OCI-LY1 (cell line): ENCODE results near the gene PIEZO1.

Experiments used
- H2AFZ ChIP-seq: fragments of 200-600 bp; sonication (generic), shearing (Covaris generic); 2 replicates; pipeline ENCODE4 v1.6.0; 2014; ENCODE audit warnings: antibody characterized with exemption, mild to moderate bottlenecking, low read length
- H3F3A ChIP-seq: fragments of 200-600 bp; sonication (generic), shearing (Covaris generic); 2 replicates; pipeline ENCODE4 v1.6.0; 2014; ENCODE audit warnings: mild to moderate bottlenecking, antibody characterized with exemption, low read length, moderate library complexity; ENCODE audit not compliant: insufficient read depth
- H3K27ac ChIP-seq: fragments of 200-600 bp; sonication (generic); 2 replicates; pipeline ENCODE4 v1.5.1; 2014; ENCODE audit warnings: low read length, mixed run types, mild to moderate bottlenecking, low read depth; ENCODE audit not compliant: poor library complexity, severe bottlenecking
- H3K27me3 ChIP-seq: fragments of 200-600 bp; sonication (generic); 2 replicates; pipeline ENCODE4 v1.6.0; 2014; ENCODE audit warnings: antibody characterized with exemption, mild to moderate bottlenecking, low read length, moderate library complexity; ENCODE audit not compliant: insufficient read depth
- H3K36me3 ChIP-seq: fragments of 200-600 bp; sonication (generic); 2 replicates; pipeline ENCODE4 v1.6.1; 2014; ENCODE audit warnings: mild to moderate bottlenecking, antibody characterized with exemption, low read length, moderate library complexity, mixed read lengths; ENCODE audit not compliant: insufficient read depth
- H3K4me1 ChIP-seq: fragments of 200-600 bp; sonication (generic); 2 replicates; pipeline ENCODE4 v1.5.1; 2014; ENCODE audit warnings: mild to moderate bottlenecking, low read length, moderate library complexity; ENCODE audit not compliant: insufficient read depth, severe bottlenecking
- H3K4me2 ChIP-seq: fragments of 200-600 bp; sonication (generic), shearing (Covaris generic); 2 replicates; pipeline ENCODE4 v1.6.1; 2014; ENCODE audit warnings: low read length
- H3K4me3 ChIP-seq: fragments of 200-600 bp; sonication (generic); 2 replicates; pipeline ENCODE4 v1.5.1; 2014; ENCODE audit warnings: low read length, low read depth, mild to moderate bottlenecking, mixed read lengths; ENCODE audit not compliant: poor library complexity, severe bottlenecking
- H3K79me2 ChIP-seq: fragments of 200-600 bp; shearing (Covaris generic); 2 replicates; pipeline ENCODE4 v1.6.1; 2016; ENCODE audit warnings: mixed run types, low read length, mixed read lengths; ENCODE audit not compliant: insufficient read depth
- H3K9ac ChIP-seq: fragments of 200-600 bp; sonication (generic), shearing (Covaris generic); 2 replicates; pipeline ENCODE4 v1.6.1; 2014; ENCODE audit warnings: mild to moderate bottlenecking, low read length, mixed read lengths
- H3K9me2 ChIP-seq: fragments of 200-600 bp; sonication (generic), shearing (Covaris generic); 2 replicates; pipeline ENCODE4 v1.6.1; 2014; ENCODE audit warnings: low read depth, mild to moderate bottlenecking, low read length, mixed read lengths
- H3K9me3 ChIP-seq: fragments of 200-600 bp; shearing (Covaris generic); 2 replicates; pipeline ENCODE4 v1.6.1; 2014; ENCODE audit warnings: low read length, mixed read lengths
- H4K20me1 ChIP-seq: fragments of 200-600 bp; sonication (generic), shearing (Covaris generic); 2 replicates; pipeline ENCODE4 v1.6.0; 2016; ENCODE audit warnings: mild to moderate bottlenecking, low read length; ENCODE audit not compliant: insufficient read depth
- EZH2 ChIP-seq: fragments of 200-600 bp; sonication (generic), shearing (Covaris generic); IDR thresholded peaks from 2 replicates; pipeline ENCODE4 v1.8.0; 2017; ENCODE audit warnings: borderline replicate concordance, mixed run types, mild to moderate bottlenecking, antibody characterized with exemption, low read length, moderate library complexity, mixed read lengths
- TF ChIP-seq, protein P1 (sequence below): fragments of 200-600 bp; sonication (generic), shearing (Covaris generic); IDR thresholded peaks from 2 replicates; pipeline ENCODE4 v1.5.1; 2017; ENCODE audit warnings: mild to moderate bottlenecking, antibody characterized with exemption, low read length, moderate library complexity, mixed read lengths

The PIEZO1 gene

DNA sequence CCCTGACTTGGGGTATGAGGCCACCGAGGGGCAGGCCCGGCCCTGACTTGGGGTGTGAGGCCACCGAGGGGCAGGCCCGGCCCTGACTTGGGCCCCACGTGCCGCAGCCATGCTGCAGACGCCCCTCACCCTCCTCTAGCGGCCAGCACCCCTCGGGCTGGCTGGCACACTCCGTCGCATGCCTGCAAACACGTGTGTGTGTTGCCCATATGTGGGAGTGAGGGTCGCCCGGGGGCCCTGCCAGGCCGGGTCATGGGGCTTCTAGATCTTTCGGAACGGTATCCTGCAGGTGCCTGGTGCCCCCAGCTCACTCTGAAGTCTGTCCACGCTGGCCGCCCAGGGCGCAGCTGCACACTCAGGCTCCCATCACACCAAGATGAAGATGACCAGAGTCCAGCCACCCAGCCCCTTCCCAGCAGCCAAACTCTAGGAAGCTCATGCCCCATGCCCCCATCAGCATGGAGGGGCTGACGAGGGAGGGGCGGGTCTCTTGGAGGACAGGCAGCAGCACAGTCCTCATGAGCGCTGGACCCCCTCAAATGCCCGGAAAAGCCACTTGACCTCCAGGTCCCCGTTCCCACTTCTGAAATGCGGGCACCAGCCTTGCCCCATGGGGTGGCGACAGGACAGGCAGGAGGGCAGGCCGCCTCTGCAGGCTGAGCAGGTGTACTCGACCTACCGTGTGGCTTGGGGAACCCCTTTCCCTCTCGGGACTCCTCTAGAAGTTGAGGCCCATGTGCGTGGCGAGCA is 44.9 kb downstream of the PIEZO1 start:
- Histone ChIP-seq H3K27me3 (no peaks in the 10 kb centered on the region; the same call in 1 of the 2 replicates), H3K9me3 (no peaks in the 10 kb centered on the region), H3K9ac (no peak overlapping the region), H2AFZ (no peak overlapping the region), H3F3A (no peaks in the 10 kb centered on the region), H3K4me3 (no peak overlapping the region), H3K27ac (no peak overlapping the region), H4K20me1 (no peaks in the 10 kb centered on the region), H3K4me1 (peaks cover 4% of the 10 kb centered on the region), H3K9me2 (no peaks in the 10 kb centered on the region), H3K4me2 (no peak overlapping the region), H3K79me2 (no peaks in the 10 kb centered on the region), H3K36me3 (no peaks in the 10 kb centered on the region)
- TF ChIP-seq, protein P1, sequence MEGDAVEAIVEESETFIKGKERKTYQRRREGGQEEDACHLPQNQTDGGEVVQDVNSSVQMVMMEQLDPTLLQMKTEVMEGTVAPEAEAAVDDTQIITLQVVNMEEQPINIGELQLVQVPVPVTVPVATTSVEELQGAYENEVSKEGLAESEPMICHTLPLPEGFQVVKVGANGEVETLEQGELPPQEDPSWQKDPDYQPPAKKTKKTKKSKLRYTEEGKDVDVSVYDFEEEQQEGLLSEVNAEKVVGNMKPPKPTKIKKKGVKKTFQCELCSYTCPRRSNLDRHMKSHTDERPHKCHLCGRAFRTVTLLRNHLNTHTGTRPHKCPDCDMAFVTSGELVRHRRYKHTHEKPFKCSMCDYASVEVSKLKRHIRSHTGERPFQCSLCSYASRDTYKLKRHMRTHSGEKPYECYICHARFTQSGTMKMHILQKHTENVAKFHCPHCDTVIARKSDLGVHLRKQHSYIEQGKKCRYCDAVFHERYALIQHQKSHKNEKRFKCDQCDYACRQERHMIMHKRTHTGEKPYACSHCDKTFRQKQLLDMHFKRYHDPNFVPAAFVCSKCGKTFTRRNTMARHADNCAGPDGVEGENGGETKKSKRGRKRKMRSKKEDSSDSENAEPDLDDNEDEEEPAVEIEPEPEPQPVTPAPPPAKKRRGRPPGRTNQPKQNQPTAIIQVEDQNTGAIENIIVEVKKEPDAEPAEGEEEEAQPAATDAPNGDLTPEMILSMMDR: no peak
- no peak for TF ChIP-seq EZH2

DNA sequence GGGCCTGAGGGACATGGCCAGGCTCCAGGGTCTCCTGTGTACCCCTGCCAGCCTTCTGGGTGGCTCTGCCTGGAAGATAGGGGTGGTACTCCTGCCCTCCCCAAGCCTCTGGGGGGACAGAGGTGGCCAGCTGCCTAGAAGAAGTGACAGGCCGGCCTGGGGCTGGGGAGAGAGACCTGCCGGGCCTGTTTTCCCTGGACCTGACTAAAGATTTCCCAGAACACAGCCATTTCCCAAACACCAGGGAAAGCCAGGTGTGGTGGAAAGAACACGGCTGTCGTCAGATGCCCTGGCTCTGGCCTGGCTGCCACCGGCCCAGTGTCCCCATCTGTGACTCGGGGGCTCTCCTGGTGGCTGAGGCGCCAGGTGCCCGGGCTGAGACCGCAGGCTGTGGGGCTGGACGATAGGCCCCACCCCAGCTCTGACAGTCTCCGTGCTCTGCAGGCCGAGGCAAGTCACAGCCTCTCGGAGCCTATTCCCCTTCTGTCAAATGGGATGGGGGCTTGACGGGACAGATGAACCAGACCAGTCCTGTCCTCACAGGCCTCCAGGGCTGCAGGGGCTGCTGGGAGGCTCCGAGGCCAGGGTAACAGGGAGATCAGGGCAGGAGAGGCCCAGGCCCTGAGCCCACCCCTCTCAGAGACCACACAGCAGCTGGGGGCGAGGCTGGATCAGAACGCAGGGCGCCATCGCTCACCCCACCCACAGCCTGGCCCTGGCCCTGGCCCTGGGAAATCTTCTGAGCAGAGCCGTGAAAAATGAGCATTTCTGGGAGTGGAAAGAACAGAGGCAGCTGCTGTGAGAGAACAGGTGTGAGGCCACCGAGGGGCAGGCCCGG is 45.7 kb downstream of the PIEZO1 start:
- Histone ChIP-seq H3K27me3 (no peaks in the 10 kb centered on the region; the same call in 1 of the 2 replicates), H3K4me2 (no peak overlapping the region), H3K4me3 (no peak overlapping the region), H3K9me3 (no peaks in the 10 kb centered on the region), H3K79me2 (no peaks in the 10 kb centered on the region), H3K4me1 (peaks cover 4% of the 10 kb centered on the region), H3K27ac (no peak overlapping the region), H3K9ac (no peak overlapping the region), H3K9me2 (no peaks in the 10 kb centered on the region), H2AFZ (no peak overlapping the region), H3F3A (no peaks in the 10 kb centered on the region), H4K20me1 (no peaks in the 10 kb centered on the region), H3K36me3 (no peaks in the 10 kb centered on the region)
- TF ChIP-seq EZH2: no peak
- TF ChIP-seq, protein P1: no peak

DNA sequence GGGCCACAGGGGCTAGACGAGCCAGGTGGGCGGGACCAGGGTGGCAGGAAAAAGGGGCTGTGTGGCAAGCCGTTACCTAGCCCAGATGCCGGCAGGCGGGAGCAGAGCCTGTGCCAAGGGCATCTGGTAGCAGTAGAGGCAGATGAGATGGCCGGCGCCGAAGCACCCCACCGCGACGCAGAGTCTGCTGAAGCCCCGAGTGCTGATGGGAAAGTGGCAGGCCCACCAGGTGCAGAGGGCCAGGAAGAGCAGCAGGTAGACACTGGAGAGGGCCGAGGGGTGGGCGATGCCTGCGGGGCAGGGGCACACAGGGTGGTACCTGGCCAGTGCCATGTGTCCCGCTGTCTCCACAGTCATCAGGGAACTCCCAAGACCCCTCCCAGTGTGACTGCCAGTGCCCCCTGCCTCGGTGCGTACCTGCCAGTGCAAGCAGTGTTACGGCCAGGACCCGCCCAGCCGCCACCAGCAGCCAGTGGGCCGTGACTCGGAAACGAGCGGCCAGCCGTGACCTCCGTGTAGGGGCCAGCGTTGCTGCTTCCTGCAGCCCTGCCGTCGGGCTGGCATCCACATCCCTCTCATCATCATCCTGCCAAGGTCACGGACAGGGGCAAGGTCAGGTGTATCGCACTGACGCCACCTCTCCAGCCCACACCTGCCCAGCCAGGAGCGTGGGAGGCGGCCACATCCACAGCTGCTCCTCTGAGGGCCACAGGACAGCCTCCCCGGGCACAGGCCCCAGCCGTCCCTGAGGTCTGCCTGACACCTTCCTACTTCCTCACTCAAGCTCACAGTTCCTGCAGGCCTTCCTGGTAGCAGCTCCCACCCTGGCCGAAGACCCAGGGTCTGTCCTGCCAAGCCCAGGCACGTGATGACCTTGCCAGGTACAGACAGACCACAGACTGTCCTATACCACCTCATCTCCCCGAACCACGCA is 46.6 kb downstream of the PIEZO1 start:
- Histone ChIP-seq H2AFZ (no peak overlapping the region), H3K79me2 (no peaks in the 10 kb centered on the region), H3K4me2 (no peak overlapping the region), H3F3A (no peaks in the 10 kb centered on the region), H3K27ac (no peak overlapping the region), H3K4me1 (peaks cover 4% of the 10 kb centered on the region), H3K36me3 (no peaks in the 10 kb centered on the region), H3K9me3 (no peaks in the 10 kb centered on the region), H3K9ac (no peak overlapping the region), H3K9me2 (no peaks in the 10 kb centered on the region), H3K4me3 (no peak overlapping the region), H3K27me3 (no peaks in the 10 kb centered on the region; the same call in 1 of the 2 replicates), H4K20me1 (no peaks in the 10 kb centered on the region)
- TF ChIP-seq, protein P1: no peak
- TF ChIP-seq EZH2: no peak
